ENCODE results near the gene PAK4.

- TF ChIP-seq CTCF (IDR thresholded peaks at IDR 0.05) = no peak
- no peak for TF ChIP-seq POLR2A (IDR thresholded peaks at IDR 0.05)
- TF ChIP-seq EP300 (IDR thresholded peaks at IDR 0.05) = no peak
Measured at GRCh38 chr19:39206122-39206521, 80.5 kb downstream of the PAK4 start.

All from gastroesophageal sphincter (tissue), 3 donors.